ENCODE results near the gene UBE2K. TPM values are rescaled to one million over a fixed set of nuclear protein-coding genes. Genes with fewer than 3 reads are reported as not detected.

UBE2K gene
- total RNA-seq, 1 experiment from 2014 or later, result 126 TPM

- no peak for TF ChIP-seq REST (IDR thresholded peaks at IDR 0.05; ENCODE audit: low read depth)
- no peak for TF ChIP-seq EZH2phosphoT487 (IDR thresholded peaks at IDR 0.05; ENCODE audit: borderline replicate concordance)
- no peak for TF ChIP-seq RAD21 (IDR thresholded peaks at IDR 0.05; ENCODE audit: low read depth)
These were observed 11.9 kb upstream of the UBE2K start (continued) for GRCh38 chr4:39685990-39686389.

GRCh38 chr4:39687014-39687413, 10.9 kb upstream of the UBE2K start:
- DNase-seq (ENCODE audit: low read depth, low spot score), result no peak
- Histone ChIP-seq H3K4me2 (ENCODE audit: low read length) (no peak overlapping the region), H3K27ac (ENCODE audit: low read depth, low read length) (no peak overlapping the region), H3K79me2 (ENCODE audit: insufficient read depth, low read length) (no peaks in the 10 kb centered on the region), H3K27me3 (ENCODE audit: insufficient read depth, low read length) (no peaks in the 10 kb centered on the region), H4K20me1 (ENCODE audit: insufficient read depth) (no peaks in the 10 kb centered on the region), H2AFZ (ENCODE audit: low read depth, low read length, poor library complexity, severe bottlenecking) (no peak overlapping the region), H3K9me3 (ENCODE audit: control insufficient read depth in 1 of 2, insufficient read depth in 1 of 2, low read depth in 1 of 2, low read length in 2 of 2) (no peaks in the 10 kb centered on the region), H3K9me2 (ENCODE audit: insufficient read depth) (no peaks in the 10 kb centered on the region), H3K36me3 (ENCODE audit: control insufficient read depth in 1 of 2, insufficient read depth in 2 of 2, low read length in 2 of 2) (no peaks in the 10 kb centered on the region), H3K4me3 (replicated peaks in 1 of 2; ENCODE audit: low read depth in 1 of 2, low read length in 2 of 2) (no peak overlapping the region), H3K9ac (ENCODE audit: low read length) (no peak overlapping the region), H3K4me1 (ENCODE audit: control insufficient read depth in 1 of 2, insufficient read depth in 2 of 2, low read length in 2 of 2) (no peaks in the 10 kb centered on the region)
- no TSS peak for BruUV-seq (replicated peaks)
- ChIA-PET POLR2A (no interaction called here), CTCF (no interaction called here), RAD21 (ENCODE audit: low non-redundant PET in 1 of 2, low total read pairs in 2 of 2, uncharacterized antibody in 2 of 2, unreplicated experiment in 2 of 2) (no interaction called here)
- intact Hi-C loops (cut with micrococcal nuclease), result no loop called here
- no peak for ATAC-seq
- TF ChIP-seq ZFX (IDR thresholded peaks at IDR 0.05) (no peak), EZH2phosphoT487 (IDR thresholded peaks at IDR 0.05; ENCODE audit: borderline replicate concordance) (no peak), POLR2A (IDR thresholded peaks at IDR 0.05; ENCODE audit: borderline replicate concordance, extremely low read depth, insufficient read depth, insufficient read length) (no peak), TCF7L2 (IDR thresholded peaks at IDR 0.05; ENCODE audit: borderline replicate concordance, extremely low read depth, insufficient read depth, insufficient read length) (no peak), CEBPB (IDR thresholded peaks at IDR 0.05; ENCODE audit: low read depth) (no peak), EGR1 (IDR thresholded peaks at IDR 0.05; ENCODE audit: low read depth) (no peak), ATF3 (IDR thresholded peaks at IDR 0.05) (no peak), ELF1 (IDR thresholded peaks at IDR 0.05; ENCODE audit: borderline replicate concordance, low read depth) (no peak), POLR2AphosphoS5 (IDR thresholded peaks at IDR 0.05; ENCODE audit: low read depth, low read length) (no peak), YY1 (IDR thresholded peaks at IDR 0.05; ENCODE audit: extremely low read depth, insufficient replicate concordance, low read depth, low read length) (no peak), CTCF (IDR thresholded peaks at IDR 0.05 in 2 of 3, conservative IDR thresholded peaks at IDR 0.05 in 1 of 3; ENCODE audit: borderline replicate concordance in 1 of 3, insufficient read depth in 1 of 3, low read depth in 2 of 3, low read length in 2 of 3) (no peak), JUND (IDR thresholded peaks at IDR 0.05) (no peak), RAD21 (IDR thresholded peaks at IDR 0.05; ENCODE audit: low read depth) (no peak), SIN3A (IDR thresholded peaks at IDR 0.05; ENCODE audit: low read depth) (no peak), SP1 (IDR thresholded peaks at IDR 0.05; ENCODE audit: low read depth) (no peak), REST (IDR thresholded peaks at IDR 0.05; ENCODE audit: low read depth) (no peak), ZNF274 (IDR thresholded peaks at IDR 0.05; ENCODE audit: low read depth, low read length) (no peak)
